T-helper 2 cell treated with Interferon-gamma antibody and Interleukin-4, amounts not matched to agents 5 μg/mL and 100 μg/mL, for 36 hours (primary cell): ENCODE results near the gene PARP16.

ENCODE experiments used
- DNase-seq: peaks from one replicate; pipeline ENCODE4 v3.0.0; 2021; ENCODE audit warnings: low spot score
- H3K27ac Mint-ChIP-seq: one replicate; pipeline ENCODE4 v1.8.0; 2021; ENCODE audit warnings: mild to moderate bottlenecking, mixed read lengths
- H3K27me3 Mint-ChIP-seq: one replicate; pipeline ENCODE4 v1.8.0; 2021; ENCODE audit warnings: low read depth, mixed read lengths
- H3K36me3 Mint-ChIP-seq: one replicate; pipeline ENCODE4 v1.8.0; 2021; ENCODE audit warnings: low read depth, mixed read lengths
- H3K4me1 Mint-ChIP-seq: one replicate; pipeline ENCODE4 v1.8.0; 2021; ENCODE audit warnings: low read depth, mixed read lengths
- H3K4me3 Mint-ChIP-seq: one replicate; pipeline ENCODE4 v1.8.0; 2022; ENCODE audit warnings: mild to moderate bottlenecking, moderate library complexity, mixed read lengths
- H3K9me3 Mint-ChIP-seq: one replicate; pipeline ENCODE4 v1.8.0; 2021; ENCODE audit warnings: mixed read lengths

PARP16 gene

DNA sequence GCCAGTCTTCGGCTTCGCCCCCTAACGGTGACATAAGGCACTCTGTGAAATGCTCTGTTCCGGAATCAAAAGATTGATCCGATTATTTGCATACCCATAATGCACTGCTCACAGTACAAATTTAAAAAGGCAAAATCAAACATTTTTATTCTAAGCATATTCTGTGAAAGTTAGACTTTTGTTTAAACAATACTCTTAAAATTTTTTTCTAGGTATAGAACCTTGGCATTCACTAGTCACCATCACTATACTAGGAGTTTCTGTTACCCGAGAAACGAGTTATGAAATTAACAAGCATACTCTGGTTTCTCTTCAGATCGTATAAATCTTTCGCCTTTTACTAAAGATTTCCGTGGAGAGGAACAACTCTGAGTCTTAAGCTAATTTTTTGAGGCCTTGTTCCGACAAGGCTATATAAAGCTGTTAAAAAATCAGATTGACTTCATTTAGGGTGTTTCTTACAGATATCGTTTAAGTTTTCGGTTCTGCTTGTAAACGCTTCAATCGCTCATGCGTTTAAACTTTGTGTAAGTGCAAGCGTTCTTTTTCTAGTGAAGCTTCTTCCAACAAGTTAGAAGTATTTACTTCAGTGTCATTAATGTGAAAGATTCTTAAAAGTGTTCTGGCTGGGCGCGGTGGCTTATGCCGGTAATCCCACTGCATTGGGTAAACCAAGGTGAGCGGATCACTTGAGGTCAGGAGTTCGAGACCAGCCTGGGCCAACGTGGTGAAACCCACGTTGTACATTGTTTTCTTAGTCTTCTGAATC, 17.9 kb upstream of the PARP16 start, which contains the start of gene RNU5B-1:
RNU5B-1 (plus strand) TSS at position 297 of the 769 bp plus-strand sequence.
- H3K4me3 Mint-ChIP-seq = peak within 1 kb of the TSS; percentile 98
- peaks cover 6% of the 10 kb centered on the region for H3K27me3 Mint-ChIP-seq
- DNase-seq = peak; percentile 85
- H3K27ac Mint-ChIP-seq = peak within 1 kb of the TSS; percentile 97
- H3K9me3 Mint-ChIP-seq = no peaks in the 10 kb centered on the region
- H3K4me1 Mint-ChIP-seq = peaks cover 31% of the 10 kb centered on the region
- H3K36me3 Mint-ChIP-seq = no peaks in the 10 kb centered on the region

DNA sequence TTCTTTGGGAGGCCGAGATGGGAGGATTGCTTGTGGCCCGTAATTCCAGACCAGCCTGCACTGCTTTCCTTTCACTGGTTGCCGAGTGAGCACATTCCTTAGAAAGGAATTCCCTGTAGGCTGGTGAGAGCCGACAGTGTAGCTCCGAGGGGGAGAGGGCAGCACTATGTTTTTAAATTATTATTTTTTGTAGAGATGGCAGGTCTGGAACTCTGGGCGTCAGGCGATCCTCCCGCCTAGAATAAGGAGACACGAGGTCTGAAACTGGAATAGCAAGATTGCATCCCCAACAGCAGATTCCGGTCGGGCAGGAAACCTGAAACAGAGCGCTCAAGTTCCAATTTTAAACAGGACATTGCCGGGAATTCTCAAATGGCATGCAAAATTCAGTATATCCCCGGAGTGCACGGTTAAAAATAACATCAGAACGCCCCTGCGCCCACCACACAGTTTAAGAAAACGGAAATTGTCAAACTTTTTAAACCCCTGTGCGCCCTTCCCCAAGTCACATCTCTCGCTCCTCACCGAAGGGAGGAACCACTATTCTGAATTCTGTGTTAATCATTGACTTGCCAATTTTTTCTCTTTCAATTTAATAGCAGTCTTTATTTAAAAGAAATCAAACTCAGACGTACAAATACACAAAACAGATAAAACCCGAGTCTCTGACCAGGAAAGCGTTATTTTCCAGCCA, 17.2 kb upstream of the PARP16 start:
- Mint-ChIP-seq H3K36me3 (no peaks in the 10 kb centered on the region), H3K27me3 (peaks cover 6% of the 10 kb centered on the region), H3K4me3 (peak overlapping the region; percentile 98), H3K27ac (peak overlapping the region; percentile 97), H3K9me3 (no peaks in the 10 kb centered on the region), H3K4me1 (peaks cover 31% of the 10 kb centered on the region)
- no peak for DNase-seq

DNA sequence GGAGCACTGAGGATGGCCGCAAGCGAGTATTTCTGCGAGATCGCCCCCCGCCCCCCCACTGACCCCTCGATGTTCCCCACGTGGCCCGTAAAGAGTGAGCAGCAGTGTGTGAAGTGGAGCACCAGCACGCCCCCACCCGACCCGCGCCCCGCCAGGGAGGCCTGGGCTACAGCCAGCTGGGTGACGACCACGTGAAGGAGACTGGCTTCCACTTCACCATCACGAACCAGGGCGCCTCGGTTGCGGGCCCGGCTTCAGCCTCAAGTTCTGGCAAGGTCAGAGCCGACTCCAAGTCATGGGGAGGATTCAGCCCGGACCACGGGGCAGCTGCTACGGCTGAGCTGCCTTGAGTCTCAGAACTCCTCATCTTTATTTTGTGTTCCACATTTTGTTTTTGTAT, 15.4 kb upstream of the PARP16 start:
- H3K27ac Mint-ChIP-seq = no peak overlapping the region
- peaks cover 6% of the 10 kb centered on the region for H3K27me3 Mint-ChIP-seq
- DNase-seq = no peak
- H3K36me3 Mint-ChIP-seq = no peaks in the 10 kb centered on the region
- H3K4me3 Mint-ChIP-seq = no peak overlapping the region
- no peaks in the 10 kb centered on the region for H3K9me3 Mint-ChIP-seq
- H3K4me1 Mint-ChIP-seq = peaks cover 40% of the 10 kb centered on the region

DNA sequence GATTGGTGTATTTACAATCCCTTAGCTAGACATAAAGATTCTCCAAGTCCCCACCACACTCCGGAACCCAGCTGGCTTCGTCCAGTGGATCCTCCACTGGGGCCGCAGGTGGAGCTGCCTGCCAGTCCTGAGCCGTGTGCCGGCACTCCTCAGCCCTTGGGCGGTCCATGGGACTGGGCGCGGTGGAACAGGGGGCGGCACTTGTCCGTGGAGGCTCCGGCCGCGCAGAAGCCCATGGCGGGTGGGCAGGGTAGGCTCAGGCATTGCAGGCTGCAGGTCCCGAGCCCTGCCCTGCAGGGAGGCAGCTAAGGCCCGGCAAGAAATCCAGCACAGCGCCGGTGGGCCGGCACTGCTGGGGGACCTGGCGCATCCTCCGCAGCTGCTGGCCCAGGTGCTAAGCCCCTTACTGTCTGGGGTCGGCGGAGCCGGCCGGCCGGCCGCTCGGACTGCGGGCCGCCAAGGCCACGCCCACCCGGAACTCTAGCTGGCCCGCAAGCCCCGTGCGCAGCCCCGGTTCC, 14.3 kb upstream of the PARP16 start:
- no peak overlapping the region for H3K4me3 Mint-ChIP-seq

DNA sequence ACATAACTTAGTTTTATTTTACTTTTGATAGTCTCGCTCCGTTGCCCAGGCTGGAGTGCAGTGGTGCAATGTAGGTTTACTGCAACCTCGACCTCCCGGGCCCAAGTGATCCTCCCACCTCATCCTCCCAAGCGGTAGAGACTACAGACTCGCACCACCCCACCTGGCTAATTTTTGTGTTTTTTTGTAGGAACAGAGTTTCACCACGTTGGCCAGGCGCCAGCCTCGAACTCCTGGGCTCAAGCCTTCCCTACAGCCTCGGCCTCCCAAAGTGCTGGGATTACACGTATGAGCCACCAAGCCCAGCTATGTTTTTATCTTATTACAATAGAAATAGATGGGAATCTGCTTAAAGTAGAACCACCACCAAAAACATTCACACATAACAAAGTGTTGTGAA, 12.0 kb upstream of the PARP16 start:
- peak overlapping the region; percentile 88 for H3K27ac Mint-ChIP-seq
- H3K4me1 Mint-ChIP-seq = peaks cover 28% of the 10 kb centered on the region
- no peak for DNase-seq
- no peaks in the 10 kb centered on the region for H3K27me3 Mint-ChIP-seq
- no peaks in the 10 kb centered on the region for H3K36me3 Mint-ChIP-seq
- H3K4me3 Mint-ChIP-seq = peak overlapping the region; percentile 87
- H3K9me3 Mint-ChIP-seq = no peaks in the 10 kb centered on the region

More for the DNA sequence above, 14.3 kb upstream of the PARP16 start:
- Mint-ChIP-seq H3K9me3 (no peaks in the 10 kb centered on the region), H3K27ac (no peak overlapping the region), H3K36me3 (no peaks in the 10 kb centered on the region), H3K4me1 (peaks cover 38% of the 10 kb centered on the region), H3K27me3 (peaks cover 3% of the 10 kb centered on the region)
- DNase-seq = no peak

DNA sequence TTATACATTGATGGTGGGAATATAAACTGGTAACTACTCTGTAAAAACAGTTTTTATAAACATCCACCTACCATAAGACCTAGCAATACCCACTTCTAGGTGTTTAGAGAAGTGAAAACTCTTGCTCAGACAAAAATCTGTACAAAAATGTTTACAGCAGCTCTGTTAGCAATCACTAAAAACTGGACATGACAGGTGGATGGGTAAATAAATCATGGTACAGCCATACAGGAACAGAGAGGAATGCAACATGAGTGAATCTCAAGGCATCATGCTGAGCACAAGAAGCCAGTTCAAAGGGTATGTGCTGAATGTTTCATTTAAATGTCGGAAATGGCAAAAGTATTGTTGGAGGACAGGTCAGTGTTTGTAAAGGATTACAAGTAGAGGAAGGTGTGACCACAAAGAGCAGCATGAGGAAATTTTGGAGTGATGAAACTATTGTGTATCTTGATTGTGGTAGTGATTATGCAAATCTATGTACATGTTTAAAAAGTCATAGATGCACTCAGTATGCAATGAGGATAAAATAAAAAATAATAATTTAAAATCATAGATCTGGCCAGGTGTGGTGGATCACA, 6.3 kb upstream of the PARP16 start:
- H3K4me3 Mint-ChIP-seq = peak overlapping the region; percentile 12
- peak overlapping the region; percentile 66 for H3K27ac Mint-ChIP-seq
- H3K4me1 Mint-ChIP-seq = peaks cover 25% of the 10 kb centered on the region

DNA sequence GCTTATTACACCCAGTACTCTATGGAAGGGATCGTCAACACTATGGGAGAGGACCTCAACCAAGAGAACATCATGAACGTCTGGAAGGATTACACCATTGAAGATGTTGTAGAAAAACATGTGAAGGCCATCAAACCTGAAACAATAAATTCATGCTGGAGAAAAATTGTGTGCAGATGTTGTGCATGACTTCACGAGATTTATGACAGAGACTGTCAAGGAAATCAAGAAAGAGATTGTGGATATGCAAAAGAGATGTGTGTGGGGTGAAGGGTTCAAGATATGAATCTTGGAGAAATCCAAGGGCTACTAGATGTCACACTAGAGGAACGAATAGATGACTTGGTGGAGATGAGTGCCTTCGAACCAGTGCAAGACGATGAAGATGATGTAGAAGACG, 3.5 kb upstream of the PARP16 start:
- Mint-ChIP-seq H3K4me1 (peaks cover 31% of the 10 kb centered on the region), H3K4me3 (no peak overlapping the region), H3K36me3 (no peaks in the 10 kb centered on the region), H3K9me3 (no peaks in the 10 kb centered on the region), H3K27ac (no peak overlapping the region), H3K27me3 (no peaks in the 10 kb centered on the region)
- no peak for DNase-seq

More for the DNA sequence above, 6.3 kb upstream of the PARP16 start:
- Mint-ChIP-seq H3K36me3 (no peaks in the 10 kb centered on the region), H3K27me3 (no peaks in the 10 kb centered on the region), H3K9me3 (no peaks in the 10 kb centered on the region)
- no peak for DNase-seq

DNA sequence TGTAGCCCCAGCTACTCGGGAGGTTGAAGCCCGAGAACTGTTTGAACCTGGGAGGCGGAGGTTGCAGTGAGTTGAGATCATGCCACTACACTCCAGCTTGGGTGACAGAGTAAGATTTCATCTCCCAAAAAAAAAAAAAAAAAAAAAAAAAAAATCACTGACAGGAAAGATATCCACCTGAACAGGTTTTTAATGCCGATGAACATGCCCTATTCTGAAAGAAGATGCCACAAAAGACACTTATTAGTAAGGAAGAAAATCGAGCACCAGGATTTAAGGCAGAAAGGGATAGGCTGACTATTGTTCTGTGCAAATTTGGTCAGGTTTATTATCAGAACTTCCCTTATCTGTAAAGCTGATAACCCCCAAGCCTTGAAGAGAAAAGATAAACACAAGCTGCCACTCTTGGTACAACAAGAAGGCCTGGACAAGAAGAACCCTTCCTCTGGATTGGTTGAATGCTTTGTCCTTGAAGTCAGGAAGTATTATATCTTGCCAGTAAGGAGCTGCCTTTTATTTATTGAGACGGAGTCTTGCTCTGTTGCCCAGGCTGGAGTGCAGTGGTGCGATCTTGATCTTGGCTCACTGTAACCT, 2.7 kb upstream of the PARP16 start:
- peaks cover 25% of the 10 kb centered on the region for H3K4me1 Mint-ChIP-seq
- no peak overlapping the region for H3K27ac Mint-ChIP-seq
- no peaks in the 10 kb centered on the region for H3K9me3 Mint-ChIP-seq
- no peak overlapping the region for H3K4me3 Mint-ChIP-seq
- DNase-seq = no peak
- no peaks in the 10 kb centered on the region for H3K27me3 Mint-ChIP-seq
- no peaks in the 10 kb centered on the region for H3K36me3 Mint-ChIP-seq

DNA sequence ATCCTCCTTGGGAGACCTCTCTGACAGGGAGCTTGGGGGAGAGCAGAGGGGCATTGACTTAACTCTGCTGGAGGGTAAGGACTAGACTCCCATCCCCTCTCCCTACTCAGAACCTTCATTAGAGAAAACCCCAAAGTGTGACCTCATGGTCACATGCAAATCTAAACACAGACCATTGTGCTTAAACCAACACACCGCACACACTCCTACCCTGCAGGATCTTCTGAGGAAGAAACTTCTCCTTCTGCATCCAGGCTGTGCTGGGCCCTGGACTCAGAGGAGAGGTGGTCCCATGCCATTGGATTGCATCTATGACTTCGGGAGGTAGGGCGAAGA, 805 bp upstream of the PARP16 start:
- Mint-ChIP-seq H3K27me3 (no peaks in the 10 kb centered on the region), H3K9me3 (no peaks in the 10 kb centered on the region), H3K4me1 (peaks cover 22% of the 10 kb centered on the region)

DNA sequence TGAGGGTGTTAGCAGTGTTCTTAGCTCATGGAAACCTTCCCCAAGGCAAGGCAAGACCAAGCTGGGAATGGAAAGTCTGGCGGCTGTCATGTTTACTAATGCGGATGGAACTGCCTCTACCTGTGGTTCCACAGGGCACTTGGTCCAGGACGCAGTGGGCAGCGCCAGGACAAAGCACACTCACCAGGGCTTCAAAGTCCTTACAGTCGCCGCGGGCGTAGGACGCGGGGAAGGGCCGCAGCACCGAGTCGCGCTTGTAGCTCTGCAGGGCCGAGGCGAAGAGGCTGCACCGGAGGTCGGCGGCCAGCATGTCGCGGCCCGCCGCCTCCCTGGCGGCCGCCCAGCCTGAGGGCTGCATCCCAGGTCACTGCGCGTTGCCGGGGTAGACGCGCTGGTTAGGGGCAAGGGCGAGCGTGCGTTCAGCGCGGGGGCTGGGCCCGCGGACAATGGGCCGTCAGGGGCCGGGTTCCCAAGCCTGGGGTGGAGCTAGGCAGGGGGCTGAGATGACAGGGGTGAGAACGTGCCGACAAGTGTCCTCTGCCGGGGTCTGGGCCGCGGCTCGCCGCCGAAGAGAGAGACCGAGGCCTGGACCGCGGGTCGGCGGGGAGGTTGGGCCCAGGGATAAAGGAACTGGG, 497 bp downstream of the PARP16 start:
- peak; percentile 44 for DNase-seq
- H3K9me3 Mint-ChIP-seq = no peaks in the 10 kb centered on the region

More for the DNA sequence above, 805 bp upstream of the PARP16 start:
- Mint-ChIP-seq H3K27ac (peak overlapping the region; percentile 84), H3K4me3 (peak overlapping the region; percentile 88), H3K36me3 (peaks cover 1% of the 10 kb centered on the region)
- DNase-seq = no peak

DNA sequence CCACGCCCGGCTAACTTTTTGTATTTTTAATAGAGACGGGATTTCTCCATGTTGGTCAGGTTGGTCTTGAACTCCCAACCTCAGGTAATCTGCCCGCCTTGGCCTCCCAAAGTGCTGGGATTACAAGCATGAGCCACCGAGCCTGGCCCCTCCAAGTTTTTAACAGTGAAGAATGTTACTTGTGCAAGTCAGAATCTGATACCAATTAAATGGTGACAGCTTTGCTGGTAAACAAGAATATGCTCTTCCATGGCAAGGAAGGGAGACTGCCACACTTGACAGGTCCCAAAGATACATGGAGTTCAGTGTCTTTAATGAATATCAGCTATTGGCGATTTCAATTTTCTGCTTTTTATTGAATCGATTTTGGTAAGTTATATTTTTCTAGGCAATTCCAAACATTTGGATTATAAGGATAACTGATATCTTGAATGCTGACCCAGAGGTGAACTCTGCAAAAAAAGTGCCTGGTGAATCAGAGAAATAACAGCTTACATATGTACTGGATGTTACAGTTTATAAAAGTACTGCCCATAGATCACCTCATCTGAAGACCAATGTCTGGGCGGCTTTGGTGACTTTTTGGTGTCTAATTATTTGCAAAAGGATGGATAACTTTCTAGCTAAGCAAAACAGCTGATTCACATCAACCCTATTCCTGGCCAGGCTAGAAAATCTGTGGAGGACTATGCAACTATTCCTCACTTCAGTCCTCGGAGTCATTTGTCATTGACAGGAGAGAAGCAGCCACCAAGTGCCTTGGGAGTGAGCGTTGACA, 1.2 kb downstream of the PARP16 start:
- Mint-ChIP-seq H3K9me3 (no peaks in the 10 kb centered on the region), H3K36me3 (peaks cover 4% of the 10 kb centered on the region), H3K27me3 (no peaks in the 10 kb centered on the region), H3K4me1 (peaks cover 21% of the 10 kb centered on the region), H3K4me3 (peak overlapping the region; percentile 88), H3K27ac (peak overlapping the region; percentile 83)
- DNase-seq = no peak

More for the DNA sequence above, 497 bp downstream of the PARP16 start:
- no peaks in the 10 kb centered on the region for H3K27me3 Mint-ChIP-seq
- H3K27ac Mint-ChIP-seq = peak overlapping the region; percentile 83
- H3K4me3 Mint-ChIP-seq = peak overlapping the region; percentile 88
- peaks cover 21% of the 10 kb centered on the region for H3K4me1 Mint-ChIP-seq
- H3K36me3 Mint-ChIP-seq = peaks cover 4% of the 10 kb centered on the region

DNA sequence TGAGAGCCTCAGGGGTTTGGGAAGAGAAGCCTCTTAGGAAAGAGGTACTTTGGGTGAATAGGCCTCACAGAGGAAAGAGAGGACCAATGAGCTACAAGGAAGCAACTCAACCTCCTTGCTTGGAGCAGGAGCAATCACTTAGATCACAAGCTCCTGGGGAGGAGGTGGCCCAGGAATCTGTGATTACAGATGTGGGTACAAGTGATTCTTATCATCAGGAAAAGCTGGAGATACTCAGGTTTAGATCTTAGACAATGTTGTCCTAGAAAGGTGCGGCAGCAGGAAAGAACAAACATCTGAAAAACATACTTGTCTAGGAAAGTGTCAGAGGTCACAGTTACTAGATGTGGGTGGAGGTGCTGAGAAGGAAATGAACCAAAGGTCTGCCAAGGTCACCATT, 8.2 kb downstream of the PARP16 start:
- Mint-ChIP-seq H3K27ac (no peak overlapping the region), H3K4me1 (peaks cover 20% of the 10 kb centered on the region), H3K27me3 (no peaks in the 10 kb centered on the region), H3K9me3 (no peaks in the 10 kb centered on the region), H3K36me3 (peaks cover 8% of the 10 kb centered on the region), H3K4me3 (no peak overlapping the region)
- no peak for DNase-seq

DNA sequence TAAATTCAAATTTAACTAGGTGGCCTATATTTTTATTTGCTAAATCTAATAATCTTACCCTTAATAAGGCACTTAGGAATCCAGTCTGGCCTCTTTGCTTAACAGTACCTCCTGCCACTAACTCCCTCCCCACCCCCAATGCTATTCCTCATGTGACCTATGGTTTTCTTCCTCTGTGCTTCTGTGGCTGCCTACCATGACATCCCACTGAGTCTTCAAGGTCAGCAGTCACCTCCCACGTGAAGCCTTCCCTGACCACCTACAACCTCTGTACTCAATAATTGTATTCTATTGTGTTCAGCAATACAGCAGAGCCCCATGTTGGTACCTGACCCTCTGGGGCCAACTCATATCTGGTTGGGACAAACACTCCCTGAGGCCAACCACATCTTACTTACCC, 9.7 kb downstream of the PARP16 start:
- DNase-seq = no peak
- Mint-ChIP-seq H3K27me3 (no peaks in the 10 kb centered on the region), H3K4me3 (no peak overlapping the region), H3K36me3 (peaks cover 4% of the 10 kb centered on the region), H3K9me3 (no peaks in the 10 kb centered on the region), H3K4me1 (peaks cover 17% of the 10 kb centered on the region), H3K27ac (no peak overlapping the region)
